Osteoblast (primary cell): ENCODE data around the gene ARHGEF1. TPM values are rescaled to one million over a fixed set of nuclear protein-coding genes. Genes with fewer than 3 reads are reported as not detected.
"Not testable (repeated sequence)": the region's sequence is repeated elsewhere in the genome, so short reads cannot be mapped to it uniquely, and the experiment has no call there.

ENCODE experiments used
- DNase-seq: peaks from one replicate; pipeline ENCODE4 v3.0.0; 2011; ENCODE audit warnings: low spot score, mixed read lengths; ENCODE audit not compliant: insufficient read length; ENCODE audit errors: missing footprints
- H2AFZ ChIP-seq: 2 replicates; pipeline ENCODE4 v1.6.0; 2011; ENCODE audit warnings: mild to moderate bottlenecking, low read length
- H3K27ac ChIP-seq: 2 replicates; pipeline ENCODE4 v1.5.1; 2011; ENCODE audit warnings: mild to moderate bottlenecking, low read depth, low read length, moderate library complexity
- H3K27me3 ChIP-seq: 2 replicates; pipeline ENCODE4 v1.6.0; 2012; ENCODE audit warnings: mild to moderate bottlenecking, control low read depth, inconsistent platforms, low read length, moderate library complexity; ENCODE audit not compliant: insufficient read depth
- H3K36me3 ChIP-seq: 2 replicates; pipeline ENCODE4 v1.5.1; 2011; ENCODE audit warnings: mild to moderate bottlenecking, low read length, control low read depth, moderate library complexity; ENCODE audit not compliant: insufficient read depth
- H3K4me1 ChIP-seq: 2 replicates; pipeline ENCODE4 v1.5.1; 2011; ENCODE audit warnings: mild to moderate bottlenecking, low read length, control low read depth, moderate library complexity; ENCODE audit not compliant: insufficient read depth
- H3K4me2 ChIP-seq: 2 replicates; pipeline ENCODE4 v1.6.0; 2011; ENCODE audit warnings: mild to moderate bottlenecking, low read length; ENCODE audit not compliant: insufficient read depth
- H3K4me3 ChIP-seq: fragments of 200-600 bp; sonication (generic); 3 replicates; pipeline ENCODE4 v1.5.1; 2012; ENCODE audit warnings: mild to moderate bottlenecking, low read length, inconsistent platforms; ENCODE audit not compliant: insufficient read depth
- H3K79me2 ChIP-seq: 2 replicates; pipeline ENCODE4 v1.6.0; 2012; ENCODE audit warnings: mild to moderate bottlenecking, low read length, control low read depth, inconsistent platforms; ENCODE audit not compliant: insufficient read depth
- H3K9me3 ChIP-seq: 2 replicates; pipeline ENCODE4 v1.5.1; 2011; ENCODE audit warnings: low read depth, low read length, control low read depth
- H4K20me1 ChIP-seq: 2 replicates; pipeline ENCODE4 v1.6.0; 2012; ENCODE audit warnings: mild to moderate bottlenecking, low read length, control low read depth; ENCODE audit not compliant: insufficient read depth
- total RNA-seq: library from RNA; depleted of rRNA; stranded (reverse); fragments of >200 nt; gene quantifications from 2 replicates; pipeline ENCODE4 v1.2.3, GENCODE V29; 2012
- TF ChIP-seq, protein P1 (sequence below): IDR thresholded peaks from 2 replicates; pipeline ENCODE4 v1.5.1; 2011; ENCODE audit warnings: mild to moderate bottlenecking, low read depth, low read length, moderate library complexity; ENCODE audit errors: extremely low read depth

Gene ARHGEF1
- total RNA-seq, 1 donor, result 31.8 TPM

DNA sequence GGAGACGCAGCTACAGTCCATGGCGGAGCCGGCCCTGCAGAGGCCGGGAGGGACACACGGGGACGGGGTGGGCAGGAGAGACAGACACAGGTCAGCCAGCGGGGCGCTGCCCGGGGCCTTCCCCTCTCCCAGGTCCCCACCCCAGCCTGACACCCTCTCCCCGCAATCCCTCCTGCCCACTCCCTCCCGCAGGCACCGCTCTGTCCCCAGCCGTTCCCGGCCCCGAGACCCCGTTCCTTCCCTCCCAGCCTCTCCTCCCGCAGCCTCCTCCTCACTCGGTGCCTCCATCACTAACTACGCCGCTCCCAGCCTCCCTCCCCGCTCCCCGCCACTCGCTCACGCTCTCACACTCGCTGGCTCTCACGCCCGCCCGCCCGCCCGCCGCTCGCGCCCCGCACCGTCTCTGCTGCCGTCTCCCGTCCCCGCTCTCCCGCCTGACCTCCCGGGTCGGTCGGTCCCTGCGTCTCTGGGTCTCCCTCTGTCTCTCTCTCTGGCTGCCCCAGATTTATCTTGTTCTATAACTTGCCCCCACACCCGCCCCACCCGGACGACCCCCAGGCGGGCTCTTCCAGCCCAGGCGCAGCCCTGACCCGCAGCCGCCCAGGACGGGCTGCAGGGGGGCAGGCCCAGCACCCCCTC lies 30.0 kb downstream of the ARHGEF1 start:
- DNase-seq, result peak; percentile 91
- no peak overlapping the region for H2AFZ ChIP-seq
- H3K36me3 ChIP-seq, result no peaks in the 10 kb centered on the region
- TF ChIP-seq, protein P1, sequence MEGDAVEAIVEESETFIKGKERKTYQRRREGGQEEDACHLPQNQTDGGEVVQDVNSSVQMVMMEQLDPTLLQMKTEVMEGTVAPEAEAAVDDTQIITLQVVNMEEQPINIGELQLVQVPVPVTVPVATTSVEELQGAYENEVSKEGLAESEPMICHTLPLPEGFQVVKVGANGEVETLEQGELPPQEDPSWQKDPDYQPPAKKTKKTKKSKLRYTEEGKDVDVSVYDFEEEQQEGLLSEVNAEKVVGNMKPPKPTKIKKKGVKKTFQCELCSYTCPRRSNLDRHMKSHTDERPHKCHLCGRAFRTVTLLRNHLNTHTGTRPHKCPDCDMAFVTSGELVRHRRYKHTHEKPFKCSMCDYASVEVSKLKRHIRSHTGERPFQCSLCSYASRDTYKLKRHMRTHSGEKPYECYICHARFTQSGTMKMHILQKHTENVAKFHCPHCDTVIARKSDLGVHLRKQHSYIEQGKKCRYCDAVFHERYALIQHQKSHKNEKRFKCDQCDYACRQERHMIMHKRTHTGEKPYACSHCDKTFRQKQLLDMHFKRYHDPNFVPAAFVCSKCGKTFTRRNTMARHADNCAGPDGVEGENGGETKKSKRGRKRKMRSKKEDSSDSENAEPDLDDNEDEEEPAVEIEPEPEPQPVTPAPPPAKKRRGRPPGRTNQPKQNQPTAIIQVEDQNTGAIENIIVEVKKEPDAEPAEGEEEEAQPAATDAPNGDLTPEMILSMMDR, result no peak
- no peak overlapping the region for H3K27ac ChIP-seq
- no peak overlapping the region for H3K4me2 ChIP-seq
- peaks cover 59% of the 10 kb centered on the region for H3K27me3 ChIP-seq
- no peaks in the 10 kb centered on the region for H3K79me2 ChIP-seq
- no peak overlapping the region for H3K4me3 ChIP-seq
- peaks cover 22% of the 10 kb centered on the region for H4K20me1 ChIP-seq
- H3K4me1 ChIP-seq, result no peaks in the 10 kb centered on the region
- H3K9me3 ChIP-seq, result no peaks in the 10 kb centered on the region

DNA sequence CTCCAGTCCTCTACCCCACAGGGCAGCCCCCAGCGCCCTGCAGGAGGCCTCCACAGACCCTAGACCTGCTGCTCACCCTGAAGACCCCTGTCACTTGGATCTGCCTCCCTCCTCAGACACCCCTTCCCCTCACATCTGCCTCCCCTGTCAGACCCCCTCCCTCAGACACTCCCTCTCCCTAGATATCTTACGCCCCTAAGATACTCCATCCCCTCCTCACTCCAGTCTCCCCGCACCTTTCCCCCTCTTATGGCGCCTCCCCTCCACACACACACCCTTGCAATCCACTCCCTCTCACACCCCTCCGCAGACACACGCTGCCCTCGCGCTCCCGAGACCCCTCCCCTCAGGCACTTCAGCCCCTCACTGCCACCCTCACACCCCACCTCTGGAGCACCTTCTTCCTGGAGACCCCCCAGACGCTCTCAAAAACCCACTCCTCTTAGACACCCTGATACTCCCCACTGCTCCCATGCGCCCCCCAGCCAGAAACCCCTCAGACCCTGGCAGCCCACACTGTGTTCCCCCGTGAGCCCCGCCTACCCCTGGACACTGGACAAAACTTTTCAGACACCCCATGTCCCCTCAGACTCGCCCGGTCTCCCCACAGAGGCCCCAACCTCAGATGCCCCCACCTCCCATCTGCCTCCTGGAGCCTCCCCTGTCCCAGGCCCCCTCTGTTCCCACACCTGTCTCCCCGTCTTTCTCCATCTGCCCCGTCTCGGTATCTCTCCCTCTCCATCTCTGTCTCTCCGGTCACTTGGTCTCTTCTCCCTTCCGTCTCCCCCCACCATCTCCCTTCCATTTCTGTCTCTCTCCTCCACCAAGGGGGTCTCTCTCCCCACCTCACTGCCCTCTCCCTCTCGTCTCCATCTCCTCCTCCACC lies 30.8 kb downstream of the ARHGEF1 start:
- Histone ChIP-seq H2AFZ (no peak overlapping the region), H3K4me1 (no peaks in the 10 kb centered on the region), H3K9me3 (no peaks in the 10 kb centered on the region), H3K36me3 (no peaks in the 10 kb centered on the region), H3K4me3 (no peak overlapping the region), H4K20me1 (peaks cover 22% of the 10 kb centered on the region), H3K27me3 (peaks cover 59% of the 10 kb centered on the region), H3K79me2 (no peaks in the 10 kb centered on the region), H3K27ac (no peak overlapping the region), H3K4me2 (no peak overlapping the region)
- TF ChIP-seq, protein P1, result no peak
- no peak for DNase-seq

DNA sequence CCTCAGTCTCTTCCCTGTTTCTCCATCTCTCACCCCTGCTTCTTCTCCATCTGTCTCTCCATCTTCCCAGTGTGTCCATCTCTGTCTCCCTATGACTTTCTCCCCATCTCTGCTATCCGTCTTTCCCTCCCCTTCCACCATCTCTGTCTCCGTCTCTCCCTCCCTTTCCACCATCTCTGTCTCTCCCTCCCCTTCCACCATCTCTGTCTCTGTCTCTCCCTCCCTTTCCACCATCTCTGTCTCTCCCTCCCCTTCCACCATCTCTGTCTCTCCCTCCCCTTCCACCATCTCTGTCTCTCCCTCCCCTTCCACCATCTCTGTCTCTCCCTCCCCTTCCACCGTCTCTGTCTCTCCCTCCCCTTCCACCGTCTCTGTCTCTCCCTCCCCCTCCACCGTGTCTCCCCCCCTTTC lies 31.4 kb downstream of the ARHGEF1 start:
- not testable (repeated sequence) for H3K4me1 ChIP-seq, H3K4me3 ChIP-seq, H3K9me3 ChIP-seq, H3K27ac ChIP-seq, DNase-seq, H3K79me2 ChIP-seq, H3K4me2 ChIP-seq, H2AFZ ChIP-seq, H3K36me3 ChIP-seq
- Histone ChIP-seq H3K27me3 (peaks cover 61% of the 10 kb centered on the region), H4K20me1 (peaks cover 19% of the 10 kb centered on the region)

DNA sequence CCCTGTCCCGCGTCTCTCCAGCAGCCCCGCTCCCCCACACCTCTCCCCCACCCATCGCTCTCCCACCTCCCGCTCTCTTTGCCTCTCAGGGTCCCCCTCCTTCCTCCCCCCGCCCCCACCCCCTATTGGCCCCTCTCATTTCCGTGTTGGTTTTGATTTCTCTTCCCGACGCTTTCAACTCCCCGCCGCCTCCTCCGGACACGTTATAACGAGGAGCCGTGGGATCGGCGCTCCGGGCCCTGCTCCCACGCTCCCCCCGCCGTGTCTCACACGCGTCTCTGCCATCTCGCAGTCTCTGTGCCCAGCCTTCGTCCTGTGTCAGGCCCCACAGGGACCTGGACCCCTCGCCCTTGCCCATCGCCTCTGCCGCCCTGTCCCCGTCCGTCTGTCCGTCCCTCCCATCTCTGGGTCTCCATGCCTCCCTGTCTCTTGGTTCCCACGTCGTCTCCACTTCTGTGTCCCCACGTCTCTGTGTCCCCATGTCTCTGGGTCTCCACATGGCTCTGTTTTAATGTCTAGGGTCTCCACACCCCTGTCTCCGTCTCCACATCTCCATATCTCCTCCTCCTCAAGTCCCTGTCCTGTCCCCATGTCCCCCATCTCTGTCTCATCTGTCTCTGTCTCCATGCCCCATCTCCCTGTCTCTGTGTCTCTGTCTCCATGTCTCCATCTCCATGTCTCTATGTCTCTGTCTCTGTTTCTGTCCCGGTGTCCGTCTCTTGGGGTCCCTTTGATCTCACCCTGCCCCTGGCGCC lies 32.2 kb downstream of the ARHGEF1 start:
- Histone ChIP-seq H3K36me3 (no peaks in the 10 kb centered on the region), H3K4me1 (no peaks in the 10 kb centered on the region), H3K4me2 (no peak overlapping the region), H2AFZ (no peak overlapping the region), H4K20me1 (peaks cover 12% of the 10 kb centered on the region), H3K79me2 (no peaks in the 10 kb centered on the region), H3K27ac (no peak overlapping the region), H3K9me3 (no peaks in the 10 kb centered on the region), H3K4me3 (no peak overlapping the region), H3K27me3 (peaks cover 59% of the 10 kb centered on the region)
- TF ChIP-seq, protein P1, result no peak
- DNase-seq, result no peak
